GM19463 (cell line): Measurements from ENCODE around the gene OR10H5.
"Not testable (repeated sequence)": the region's sequence is repeated elsewhere in the genome, so short reads cannot be mapped to it uniquely, and the experiment has no call there.

Experiments used
- ATAC-seq: cut with Tn5 transposase; IDR thresholded peaks from one replicate; pipeline ENCODE4 v1.9.1; 2021; ENCODE audit warnings: mild to moderate bottlenecking, moderate library complexity; ENCODE audit not compliant: unreplicated experiment

Gene OR10H5

GRCh38 chr19:15787611-15788155 is at the start of gene OR10H5:
Gene OR10H5, plus strand, starts transcription at chr19:15787661. Its CDS starts 6,388 bp downstream, at chr19:15794049.
- no peak for ATAC-seq

GRCh38 chr19:15737722-15738121 is 49.7 kb upstream of the OR10H5 start, which contains the start of gene OR10H3:
Gene OR10H3, plus strand, starts transcription at chr19:15737985. Its CDS starts 3,408 bp downstream, at chr19:15741393.
- no peak for ATAC-seq

GRCh38 chr19:15740785-15741184 is 46.7 kb upstream of the OR10H5 start:
- ATAC-seq, result no peak

- no peak for ATAC-seq
Measured at GRCh38 chr19:15748239-15748638, 39.2 kb upstream of the OR10H5 start.

GRCh38 chr19:15758379-15758778 is 29.1 kb upstream of the OR10H5 start:
- ATAC-seq, result no peak

GRCh38 chr19:15759962-15760565 is 27.4 kb upstream of the OR10H5 start:
- ATAC-seq, result no peak

GRCh38 chr19:15769586-15769985 is 17.9 kb upstream of the OR10H5 start:
- ATAC-seq, result no peak

GRCh38 chr19:15774159-15774558 is 13.3 kb upstream of the OR10H5 start:
- ATAC-seq, result not testable (repeated sequence)

- no peak for ATAC-seq
Measured at GRCh38 chr19:15775249-15775648, 12.2 kb upstream of the OR10H5 start.

GRCh38 chr19:15776264-15776663 is 11.2 kb upstream of the OR10H5 start:
- no peak for ATAC-seq

- ATAC-seq, result no peak
Measured at GRCh38 chr19:15776991-15777970, 10.2 kb upstream of the OR10H5 start.

GRCh38 chr19:15779756-15780476 is 7.5 kb upstream of the OR10H5 start:
- no peak for ATAC-seq

GRCh38 chr19:15780610-15781418 is 6.6 kb upstream of the OR10H5 start:
- no peak for ATAC-seq

GRCh38 chr19:15781661-15782060 is 5.8 kb upstream of the OR10H5 start:
- no peak for ATAC-seq

- ATAC-seq, result no peak
Measured at GRCh38 chr19:15782211-15782610, 5.2 kb upstream of the OR10H5 start.

GRCh38 chr19:15782896-15783295 is 4.6 kb upstream of the OR10H5 start:
- not testable (repeated sequence) for ATAC-seq

GRCh38 chr19:15788594-15789270 is 1.3 kb downstream of the OR10H5 start:
- no peak for ATAC-seq

- ATAC-seq, result no peak
Measured at GRCh38 chr19:15790096-15790495, 2.6 kb downstream of the OR10H5 start.

- ATAC-seq, result not testable (repeated sequence)
Measured at GRCh38 chr19:15794279-15794678, 6.8 kb downstream of the OR10H5 start.

GRCh38 chr19:15810335-15810734 is 22.9 kb downstream of the OR10H5 start:
- no peak for ATAC-seq
